ENCODE measurements around the gene TSTD2. TPM values are rescaled to one million over a fixed set of nuclear protein-coding genes. Genes with fewer than 3 reads are reported as not detected.

Gene TSTD2
- total RNA-seq, 1 experiment from 2014 or later = 16.8 TPM

DNA sequence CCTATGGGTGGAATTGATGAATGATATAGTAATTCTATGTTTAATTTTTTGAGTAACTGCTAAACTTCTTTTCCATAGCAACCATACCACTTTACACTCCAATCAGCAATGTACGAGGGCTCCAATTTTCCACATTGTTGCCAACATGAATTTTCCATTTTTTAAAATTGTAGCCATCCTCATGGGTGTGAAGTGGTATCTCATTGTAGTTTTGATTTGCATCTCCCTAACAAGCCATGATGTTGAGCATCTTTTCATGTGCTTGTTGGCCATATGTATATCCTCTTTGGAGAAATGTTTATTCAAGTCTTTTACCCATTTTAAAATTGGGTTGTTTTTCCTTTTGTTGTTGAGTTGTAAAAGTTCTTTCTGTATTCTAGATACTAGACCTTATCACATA is 82.8 kb downstream of the TSTD2 start:
- ATAC-seq (no peak), DNase-seq (ENCODE audit: low spot score) (no peak)
- ChIA-PET CTCF (no interaction called here), POLR2A (no interaction called here)
- H3K4me3 Mint-ChIP-seq = no peak overlapping the region
- no peaks in the 10 kb centered on the region for H3K4me1 Mint-ChIP-seq
- H3K27ac Mint-ChIP-seq = no peak overlapping the region
- H3K27me3 Mint-ChIP-seq (ENCODE audit: low read depth) = no peaks in the 10 kb centered on the region
- H3K36me3 Mint-ChIP-seq = no peaks in the 10 kb centered on the region
- TF ChIP-seq, protein P1, sequence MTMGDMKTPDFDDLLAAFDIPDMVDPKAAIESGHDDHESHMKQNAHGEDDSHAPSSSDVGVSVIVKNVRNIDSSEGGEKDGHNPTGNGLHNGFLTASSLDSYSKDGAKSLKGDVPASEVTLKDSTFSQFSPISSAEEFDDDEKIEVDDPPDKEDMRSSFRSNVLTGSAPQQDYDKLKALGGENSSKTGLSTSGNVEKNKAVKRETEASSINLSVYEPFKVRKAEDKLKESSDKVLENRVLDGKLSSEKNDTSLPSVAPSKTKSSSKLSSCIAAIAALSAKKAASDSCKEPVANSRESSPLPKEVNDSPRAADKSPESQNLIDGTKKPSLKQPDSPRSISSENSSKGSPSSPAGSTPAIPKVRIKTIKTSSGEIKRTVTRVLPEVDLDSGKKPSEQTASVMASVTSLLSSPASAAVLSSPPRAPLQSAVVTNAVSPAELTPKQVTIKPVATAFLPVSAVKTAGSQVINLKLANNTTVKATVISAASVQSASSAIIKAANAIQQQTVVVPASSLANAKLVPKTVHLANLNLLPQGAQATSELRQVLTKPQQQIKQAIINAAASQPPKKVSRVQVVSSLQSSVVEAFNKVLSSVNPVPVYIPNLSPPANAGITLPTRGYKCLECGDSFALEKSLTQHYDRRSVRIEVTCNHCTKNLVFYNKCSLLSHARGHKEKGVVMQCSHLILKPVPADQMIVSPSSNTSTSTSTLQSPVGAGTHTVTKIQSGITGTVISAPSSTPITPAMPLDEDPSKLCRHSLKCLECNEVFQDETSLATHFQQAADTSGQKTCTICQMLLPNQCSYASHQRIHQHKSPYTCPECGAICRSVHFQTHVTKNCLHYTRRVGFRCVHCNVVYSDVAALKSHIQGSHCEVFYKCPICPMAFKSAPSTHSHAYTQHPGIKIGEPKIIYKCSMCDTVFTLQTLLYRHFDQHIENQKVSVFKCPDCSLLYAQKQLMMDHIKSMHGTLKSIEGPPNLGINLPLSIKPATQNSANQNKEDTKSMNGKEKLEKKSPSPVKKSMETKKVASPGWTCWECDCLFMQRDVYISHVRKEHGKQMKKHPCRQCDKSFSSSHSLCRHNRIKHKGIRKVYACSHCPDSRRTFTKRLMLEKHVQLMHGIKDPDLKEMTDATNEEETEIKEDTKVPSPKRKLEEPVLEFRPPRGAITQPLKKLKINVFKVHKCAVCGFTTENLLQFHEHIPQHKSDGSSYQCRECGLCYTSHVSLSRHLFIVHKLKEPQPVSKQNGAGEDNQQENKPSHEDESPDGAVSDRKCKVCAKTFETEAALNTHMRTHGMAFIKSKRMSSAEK (CRISPR knock-in tag; IDR thresholded peaks at IDR 0.05; ENCODE audit: borderline replicate concordance) = no peak
- no peak for TF ChIP-seq JUN (CRISPR knock-in tag; IDR thresholded peaks at IDR 0.05)
- no peaks in the 10 kb centered on the region for H3K9me3 Mint-ChIP-seq

Other genes with a start within 250 kb of the TSTD2 start
- 2.3 to 2.8 TPM (median 2.5 TPM) in 3 replicates for gene TDRD7, start 221.3 kb downstream of the TSTD2 start, total RNA-seq (2021)
- 1.0 to 1.6 TPM (median 1.4 TPM) in 3 replicates for gene TMOD1, start 131.7 kb downstream of the TSTD2 start, total RNA-seq (2021)
- gene NCBP1, start 453 bp upstream of the TSTD2 start, total RNA-seq (2021) = 47.8 to 61.1 TPM (median 51.3 TPM) in 3 replicates
- gene XPA, start 64.0 kb upstream of the TSTD2 start, total RNA-seq (2021) = 2.7 to 3.6 TPM (median 3.0 TPM) in 3 replicates
- 0.05 to 0.09 TPM (median 0.07 TPM) in 3 replicates for gene FOXE1, start 219.9 kb upstream of the TSTD2 start, total RNA-seq (2021)